Measurements from ENCODE around the gene XKR8.
A peak's percentile ranks its signal among the peaks of the same experiment; 100 is the strongest.

XKR8 gene

GRCh38 chr1:27955076-27955475 is 4.7 kb upstream of the XKR8 start:
- DNase-seq (ENCODE audit: low spot score), result no peak

- DNase-seq (ENCODE audit: low spot score), result no peak
These were observed 3.0 kb upstream of the XKR8 start for GRCh38 chr1:27956761-27957160.

GRCh38 chr1:27957655-27958054 is 2.1 kb upstream of the XKR8 start:
- no peak for DNase-seq (ENCODE audit: low spot score)

- no peak for DNase-seq (ENCODE audit: low spot score)
These were observed 1.3 kb upstream of the XKR8 start for GRCh38 chr1:27958513-27958912.

GRCh38 chr1:27960762-27961645 is 1.2 kb downstream of the XKR8 start:
- peak; percentile 58 for DNase-seq (ENCODE audit: low spot score)

GRCh38 chr1:27961646-27962221 is 2.0 kb downstream of the XKR8 start:
- DNase-seq (ENCODE audit: low spot score), result no peak

- no peak for DNase-seq (ENCODE audit: low spot score)
These were observed 3.6 kb downstream of the XKR8 start for GRCh38 chr1:27963393-27963792.

GRCh38 chr1:27966402-27967105 is 6.8 kb downstream of the XKR8 start:
- no peak for DNase-seq (ENCODE audit: low spot score)

GRCh38 chr1:27967106-27967883 is 7.5 kb downstream of the XKR8 start:
- no peak for DNase-seq (ENCODE audit: low spot score)

- DNase-seq (ENCODE audit: low spot score), result no peak
These were observed 8.2 kb downstream of the XKR8 start for GRCh38 chr1:27967884-27968466.

GRCh38 chr1:27968692-27969091 is 8.9 kb downstream of the XKR8 start:
- DNase-seq (ENCODE audit: low spot score), result peak; percentile 91

GRCh38 chr1:27970401-27970800 is 10.6 kb downstream of the XKR8 start:
- peak; percentile 90 for DNase-seq (ENCODE audit: low spot score)

GRCh38 chr1:27971674-27972073 is 11.9 kb downstream of the XKR8 start:
- DNase-seq (ENCODE audit: low spot score), result no peak

- no peak for DNase-seq (ENCODE audit: low spot score)
These were observed 12.4 kb downstream of the XKR8 start for GRCh38 chr1:27972141-27972540.

GRCh38 chr1:27973771-27974416 is 14.1 kb downstream of the XKR8 start:
- DNase-seq (ENCODE audit: low spot score), result no peak

- DNase-seq (ENCODE audit: low spot score), result no peak
These were observed 14.6 kb downstream of the XKR8 start for GRCh38 chr1:27974417-27974781.

GRCh38 chr1:27979151-27979858 is 19.5 kb downstream of the XKR8 start:
- DNase-seq (ENCODE audit: low spot score), result peak; percentile 60

- no peak for DNase-seq (ENCODE audit: low spot score)
These were observed 20.1 kb downstream of the XKR8 start for GRCh38 chr1:27979859-27980201.

GRCh38 chr1:27980216-27980845 is 20.6 kb downstream of the XKR8 start:
- no peak for DNase-seq (ENCODE audit: low spot score)

- DNase-seq (ENCODE audit: low spot score), result peak; percentile 17
These were observed 21.4 kb downstream of the XKR8 start for GRCh38 chr1:27981145-27981544.
